ENCODE measurements around the gene LY6G6C.

Gene LY6G6C

GRCh38 chr6:31721351-31722020 is at the start of gene LY6G6C:
Gene LY6G6C (minus strand): TSS chr6:31721746. CDS start chr6:31721679, 67 bp downstream.
- no peak for DNase-seq

GRCh38 chr6:31770860-31771259 is 49.3 kb upstream of the LY6G6C start:
- no peak for DNase-seq

GRCh38 chr6:31769684-31770371 is 48.3 kb upstream of the LY6G6C start:
- peak; percentile 90 to 91 for DNase-seq

GRCh38 chr6:31768363-31769257 is 47.1 kb upstream of the LY6G6C start:
- DNase-seq = no peak

GRCh38 chr6:31767096-31767645 is 45.6 kb upstream of the LY6G6C start:
- no peak for DNase-seq

- no peak for DNase-seq
Measured at GRCh38 chr6:31765910-31766794, 44.6 kb upstream of the LY6G6C start.

- no peak for DNase-seq
Measured at GRCh38 chr6:31765559-31765909, 44.0 kb upstream of the LY6G6C start.

GRCh38 chr6:31764198-31764597 is 42.7 kb upstream of the LY6G6C start:
- DNase-seq = no peak

GRCh38 chr6:31763619-31763940 is 42.0 kb upstream of the LY6G6C start:
- DNase-seq = no peak

- no peak for DNase-seq
Measured at GRCh38 chr6:31762878-31763618, 41.5 kb upstream of the LY6G6C start.

- DNase-seq = no peak
Measured at GRCh38 chr6:31762356-31762755, 40.8 kb upstream of the LY6G6C start, which contains the start of gene SAPCD1. Gene SAPCD1 (plus strand): TSS chr6:31762656. CDS start chr6:31763055, 399 bp downstream.

- no peak for DNase-seq
Measured at GRCh38 chr6:31761343-31761742, 39.8 kb upstream of the LY6G6C start.

- no peak for DNase-seq
Measured at GRCh38 chr6:31760790-31761189, 39.2 kb upstream of the LY6G6C start.

- no peak for DNase-seq
Measured at GRCh38 chr6:31758281-31758680, 36.7 kb upstream of the LY6G6C start.

GRCh38 chr6:31752739-31753319 is 31.3 kb upstream of the LY6G6C start:
- no peak for DNase-seq

- no peak for DNase-seq
Measured at GRCh38 chr6:31750411-31751022, 29.0 kb upstream of the LY6G6C start.

GRCh38 chr6:31749301-31750036 is 27.9 kb upstream of the LY6G6C start:
- DNase-seq = no peak

- DNase-seq = no peak
Measured at GRCh38 chr6:31744422-31744821, 22.9 kb upstream of the LY6G6C start.

- no peak for DNase-seq
Measured at GRCh38 chr6:31742894-31743293, 21.3 kb upstream of the LY6G6C start.

GRCh38 chr6:31741815-31742214 is 20.3 kb upstream of the LY6G6C start:
- DNase-seq = no peak
